Measurements from ENCODE around the gene SAFB. TPM values are rescaled to one million over a fixed set of nuclear protein-coding genes. Genes with fewer than 3 reads are reported as not detected.
A peak's percentile ranks its signal among the peaks of the same experiment; 100 is the strongest.

The SAFB gene
- total RNA-seq, 1 experiment from 2014 or later, result 83.0 TPM

GRCh38 chr19:5666921-5667610 lies 44.2 kb downstream of the SAFB start:
- H3K9me3 ChIP-seq (ENCODE audit: control insufficient read depth, insufficient read depth, low read depth, low read length), result no peaks in the 10 kb centered on the region
- no peaks in the 10 kb centered on the region for H3K27me3 ChIP-seq (ENCODE audit: control insufficient read depth, insufficient read depth, low read length)
- in situ Hi-C loops (cut with HindIII; ENCODE audit: low pct_unique_long_range_greater_than_20kb, low sequenced_read_pairs), result no loop called here
- TF ChIP-seq, protein P1, sequence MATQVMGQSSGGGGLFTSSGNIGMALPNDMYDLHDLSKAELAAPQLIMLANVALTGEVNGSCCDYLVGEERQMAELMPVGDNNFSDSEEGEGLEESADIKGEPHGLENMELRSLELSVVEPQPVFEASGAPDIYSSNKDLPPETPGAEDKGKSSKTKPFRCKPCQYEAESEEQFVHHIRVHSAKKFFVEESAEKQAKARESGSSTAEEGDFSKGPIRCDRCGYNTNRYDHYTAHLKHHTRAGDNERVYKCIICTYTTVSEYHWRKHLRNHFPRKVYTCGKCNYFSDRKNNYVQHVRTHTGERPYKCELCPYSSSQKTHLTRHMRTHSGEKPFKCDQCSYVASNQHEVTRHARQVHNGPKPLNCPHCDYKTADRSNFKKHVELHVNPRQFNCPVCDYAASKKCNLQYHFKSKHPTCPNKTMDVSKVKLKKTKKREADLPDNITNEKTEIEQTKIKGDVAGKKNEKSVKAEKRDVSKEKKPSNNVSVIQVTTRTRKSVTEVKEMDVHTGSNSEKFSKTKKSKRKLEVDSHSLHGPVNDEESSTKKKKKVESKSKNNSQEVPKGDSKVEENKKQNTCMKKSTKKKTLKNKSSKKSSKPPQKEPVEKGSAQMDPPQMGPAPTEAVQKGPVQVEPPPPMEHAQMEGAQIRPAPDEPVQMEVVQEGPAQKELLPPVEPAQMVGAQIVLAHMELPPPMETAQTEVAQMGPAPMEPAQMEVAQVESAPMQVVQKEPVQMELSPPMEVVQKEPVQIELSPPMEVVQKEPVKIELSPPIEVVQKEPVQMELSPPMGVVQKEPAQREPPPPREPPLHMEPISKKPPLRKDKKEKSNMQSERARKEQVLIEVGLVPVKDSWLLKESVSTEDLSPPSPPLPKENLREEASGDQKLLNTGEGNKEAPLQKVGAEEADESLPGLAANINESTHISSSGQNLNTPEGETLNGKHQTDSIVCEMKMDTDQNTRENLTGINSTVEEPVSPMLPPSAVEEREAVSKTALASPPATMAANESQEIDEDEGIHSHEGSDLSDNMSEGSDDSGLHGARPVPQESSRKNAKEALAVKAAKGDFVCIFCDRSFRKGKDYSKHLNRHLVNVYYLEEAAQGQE (IDR thresholded peaks at IDR 0.05; ENCODE audit: insufficient read depth in 1 of 2, low read depth in 2 of 2, low read length in 1 of 2), result no peak
- no peak for TF ChIP-seq POLR2AphosphoS5 (IDR thresholded peaks at IDR 0.05; ENCODE audit: low read depth, low read length)
- POLR2A ChIA-PET, result no interaction called here
- ATAC-seq (0 out of 2 replicates have a peak, but pooled peaks have one; percentile 5), DNase-seq (ENCODE audit: low read depth, low spot score) (no peak)
- H3K36me3 ChIP-seq (ENCODE audit: control insufficient read depth, insufficient read depth, low read length), result peaks cover 12% of the 10 kb centered on the region
- H3K4me3 ChIP-seq (ENCODE audit: low read depth in 2 of 2, low read length in 2 of 2), result no peak overlapping the region
- CTCF ChIA-PET, result no interaction called here
- no peak overlapping the region for H3K27ac ChIP-seq (ENCODE audit: low read length)
- intact Hi-C loops (cut with micrococcal nuclease; ENCODE audit: unreplicated experiment), result no loop called here
- H3K4me1 ChIP-seq (ENCODE audit: control insufficient read depth, insufficient read depth, low read length), result no peaks in the 10 kb centered on the region
- no TSS peak for BruUV-seq (replicated peaks)

- ChIA-PET CTCF (interaction anchor here (0.6 kb wide), 1 partner anchor 1083 kb away, joined by 3 read pairs; no protein-coding TSS in a partner anchor), POLR2A (no interaction called here)
- Histone ChIP-seq H3K27me3 (ENCODE audit: control insufficient read depth, insufficient read depth, low read length) (no peaks in the 10 kb centered on the region), H3K4me1 (ENCODE audit: control insufficient read depth, insufficient read depth, low read length) (no peaks in the 10 kb centered on the region), H3K27ac (ENCODE audit: low read length) (no peak overlapping the region), H3K36me3 (ENCODE audit: control insufficient read depth, insufficient read depth, low read length) (peaks cover 12% of the 10 kb centered on the region), H3K4me3 (ENCODE audit: low read depth in 2 of 2, low read length in 2 of 2) (no peak overlapping the region), H3K9me3 (ENCODE audit: control insufficient read depth, insufficient read depth, low read depth, low read length) (no peaks in the 10 kb centered on the region)
- BruUV-seq (replicated peaks), result TSS peak; percentile 41
- no peak for DNase-seq (ENCODE audit: low read depth, low spot score)
- in situ Hi-C loops (cut with HindIII; ENCODE audit: low pct_unique_long_range_greater_than_20kb, low sequenced_read_pairs), result no loop called here
- ATAC-seq, result peak; percentile 30
- intact Hi-C loops (cut with micrococcal nuclease; ENCODE audit: unreplicated experiment), result no loop called here
- TF ChIP-seq SIN3A (IDR thresholded peaks at IDR 0.05; ENCODE audit: borderline replicate concordance, insufficient read depth, low read depth, low read length), result no peak
- TF ChIP-seq, protein P1 (IDR thresholded peaks at IDR 0.05; ENCODE audit: insufficient read depth in 1 of 2, low read depth in 2 of 2, low read length in 1 of 2), result no peak
- TF ChIP-seq TCF7L2 (IDR thresholded peaks at IDR 0.05; ENCODE audit: low read depth, low read length), result no peak
- TF ChIP-seq POLR2AphosphoS5 (IDR thresholded peaks at IDR 0.05; ENCODE audit: low read depth, low read length), result no peak
- no peak for TF ChIP-seq CTCF (IDR thresholded peaks at IDR 0.05)
Measured at GRCh38 chr19:5667751-5668271, 44.9 kb downstream of the SAFB start.

All from Panc1 (cell line).